ENCODE measurements around the gene CENPO.

CENPO gene

GRCh38 chr2:24806661-24807036, 13.4 kb downstream of the CENPO start:
- no peak for TF ChIP-seq SUZ12 (IDR thresholded peaks at IDR 0.05; ENCODE audit: extremely low read depth, insufficient read depth, insufficient read length)
- TF ChIP-seq ZNF274 (IDR thresholded peaks at IDR 0.05; ENCODE audit: low read depth, low read length), result no peak
- TF ChIP-seq YY1 (IDR thresholded peaks at IDR 0.05; ENCODE audit: insufficient read depth, insufficient read length), result no peak

DNA sequence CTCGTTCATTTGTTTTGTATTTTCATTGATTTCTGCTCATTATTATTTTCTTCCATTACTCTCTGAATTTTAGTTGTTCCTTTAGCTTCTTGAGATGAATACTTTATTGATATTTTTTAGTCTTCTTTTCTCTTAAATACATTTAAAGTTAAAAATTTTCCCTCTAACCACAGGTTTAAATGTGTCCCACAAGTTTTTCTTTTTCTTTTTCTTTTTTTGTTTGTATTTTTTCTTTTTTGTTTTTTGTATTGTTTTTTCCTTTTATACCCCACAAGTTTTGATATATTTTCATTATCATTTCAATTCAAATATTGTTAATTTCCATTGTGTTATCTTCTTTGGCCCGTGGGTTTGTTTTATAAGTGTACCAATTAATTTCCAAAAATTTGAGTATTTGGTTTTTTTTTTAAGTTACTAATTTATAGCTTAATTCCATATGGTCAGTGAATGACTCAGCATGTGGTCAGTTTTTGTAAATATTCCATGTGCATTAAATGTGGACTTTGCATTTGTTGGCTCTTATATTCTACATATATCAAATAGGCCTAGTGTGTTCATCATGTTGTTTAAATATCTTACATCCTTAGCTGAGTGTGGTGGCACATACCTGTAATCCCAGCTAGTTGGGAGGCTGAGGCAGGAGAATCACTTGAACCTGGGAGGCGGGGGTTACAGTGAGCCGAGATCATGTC, 16.2 kb downstream of the CENPO start:
- no peaks in the 10 kb centered on the region for H3K27me3 ChIP-seq (ENCODE audit: insufficient read depth, insufficient read length)
- peaks cover 37% of the 10 kb centered on the region for H3K36me3 ChIP-seq (ENCODE audit: insufficient read depth, insufficient read length, low read length)
- no peak overlapping the region for H3K9ac ChIP-seq (ENCODE audit: insufficient read length, low read depth)
- no peak overlapping the region for H3K4me3 ChIP-seq (ENCODE audit: insufficient read length, low read depth)
- peaks cover 11% of the 10 kb centered on the region; the same call in 1 of the 2 replicates for H3K9me3 ChIP-seq (ENCODE audit: insufficient read depth, low read length)
- no peak for DNase-seq (ENCODE audit: low read depth, low spot score)
- TF ChIP-seq YY1 (IDR thresholded peaks at IDR 0.05; ENCODE audit: insufficient read depth, insufficient read length) (no peak), SUZ12 (IDR thresholded peaks at IDR 0.05; ENCODE audit: extremely low read depth, insufficient read depth, insufficient read length) (no peak), ZNF274 (IDR thresholded peaks at IDR 0.05; ENCODE audit: low read depth, low read length) (no peak)
- H3K4me1 ChIP-seq (ENCODE audit: insufficient read depth, insufficient read length), result no peaks in the 10 kb centered on the region

More at GRCh38 chr2:24806661-24807036, 13.4 kb downstream of the CENPO start:
- H3K9me3 ChIP-seq (ENCODE audit: insufficient read depth, low read length), result peaks cover 11% of the 10 kb centered on the region; the same call in 1 of the 2 replicates
- no peak for DNase-seq (ENCODE audit: low read depth, low spot score)
- H3K9ac ChIP-seq (ENCODE audit: insufficient read length, low read depth), result no peak overlapping the region
- H3K4me3 ChIP-seq (ENCODE audit: insufficient read length, low read depth), result no peak overlapping the region
- no peaks in the 10 kb centered on the region for H3K27me3 ChIP-seq (ENCODE audit: insufficient read depth, insufficient read length)
- H3K4me1 ChIP-seq (ENCODE audit: insufficient read depth, insufficient read length), result no peaks in the 10 kb centered on the region
- peaks cover 19% of the 10 kb centered on the region for H3K36me3 ChIP-seq (ENCODE audit: insufficient read depth, insufficient read length, low read length)

- Histone ChIP-seq H3K9me3 (ENCODE audit: insufficient read depth, low read length) (no peaks in the 10 kb centered on the region), H3K9ac (ENCODE audit: insufficient read length, low read depth) (no peak overlapping the region), H3K4me1 (ENCODE audit: insufficient read depth, insufficient read length) (no peaks in the 10 kb centered on the region), H3K36me3 (ENCODE audit: insufficient read depth, insufficient read length, low read length) (peaks cover 61% of the 10 kb centered on the region), H3K4me3 (ENCODE audit: insufficient read length, low read depth) (no peak overlapping the region), H3K27me3 (ENCODE audit: insufficient read depth, insufficient read length) (no peaks in the 10 kb centered on the region)
- DNase-seq (ENCODE audit: low read depth, low spot score), result no peak
- TF ChIP-seq ZNF274 (IDR thresholded peaks at IDR 0.05; ENCODE audit: low read depth, low read length) (no peak), SUZ12 (IDR thresholded peaks at IDR 0.05; ENCODE audit: extremely low read depth, insufficient read depth, insufficient read length) (no peak), YY1 (IDR thresholded peaks at IDR 0.05; ENCODE audit: insufficient read depth, insufficient read length) (no peak)
Measured at GRCh38 chr2:24813691-24814137, 20.5 kb downstream of the CENPO start.

- TF ChIP-seq ZNF274 (IDR thresholded peaks at IDR 0.05; ENCODE audit: low read depth, low read length) (no peak), YY1 (IDR thresholded peaks at IDR 0.05; ENCODE audit: insufficient read depth, insufficient read length) (no peak), SUZ12 (IDR thresholded peaks at IDR 0.05; ENCODE audit: extremely low read depth, insufficient read depth, insufficient read length) (no peak)
- Histone ChIP-seq H3K4me1 (ENCODE audit: insufficient read depth, insufficient read length) (no peaks in the 10 kb centered on the region), H3K9ac (ENCODE audit: insufficient read length, low read depth) (no peak overlapping the region), H3K27me3 (ENCODE audit: insufficient read depth, insufficient read length) (no peaks in the 10 kb centered on the region), H3K4me3 (ENCODE audit: insufficient read length, low read depth) (no peak overlapping the region), H3K36me3 (ENCODE audit: insufficient read depth, insufficient read length, low read length) (peaks cover 69% of the 10 kb centered on the region), H3K9me3 (ENCODE audit: insufficient read depth, low read length) (no peaks in the 10 kb centered on the region)
- no peak for DNase-seq (ENCODE audit: low read depth, low spot score)
Measured at GRCh38 chr2:24814516-24814915, 21.3 kb downstream of the CENPO start.

DNA sequence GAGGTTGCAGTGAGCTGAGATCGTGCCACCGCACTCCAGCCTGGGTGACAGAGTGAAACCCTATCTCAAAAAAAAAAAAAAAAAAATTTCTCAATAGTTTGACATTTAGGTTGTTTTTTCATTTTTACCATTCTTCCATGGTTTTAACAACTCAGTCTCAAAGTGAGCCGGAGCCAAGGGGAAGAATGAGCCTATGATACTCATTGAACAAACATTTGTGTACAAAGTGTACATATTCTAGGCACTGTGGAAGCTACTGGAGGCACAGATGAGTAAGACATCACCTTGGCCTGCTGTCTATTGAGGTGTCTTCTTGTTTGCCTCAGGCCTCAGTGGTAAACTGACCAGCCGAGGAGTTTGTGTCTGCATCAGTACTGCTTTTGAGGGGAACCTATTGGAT, 21.9 kb downstream of the CENPO start:
- Histone ChIP-seq H3K9ac (ENCODE audit: insufficient read length, low read depth) (no peak overlapping the region), H3K4me3 (ENCODE audit: insufficient read length, low read depth) (no peak overlapping the region), H3K4me1 (ENCODE audit: insufficient read depth, insufficient read length) (no peaks in the 10 kb centered on the region), H3K36me3 (ENCODE audit: insufficient read depth, insufficient read length, low read length) (peaks cover 73% of the 10 kb centered on the region), H3K9me3 (ENCODE audit: insufficient read depth, low read length) (no peaks in the 10 kb centered on the region), H3K27me3 (ENCODE audit: insufficient read depth, insufficient read length) (no peaks in the 10 kb centered on the region)
- no peak for DNase-seq (ENCODE audit: low read depth, low spot score)
- TF ChIP-seq YY1 (IDR thresholded peaks at IDR 0.05; ENCODE audit: insufficient read depth, insufficient read length) (no peak), SUZ12 (IDR thresholded peaks at IDR 0.05; ENCODE audit: extremely low read depth, insufficient read depth, insufficient read length) (no peak), ZNF274 (IDR thresholded peaks at IDR 0.05; ENCODE audit: low read depth, low read length) (no peak)

DNA sequence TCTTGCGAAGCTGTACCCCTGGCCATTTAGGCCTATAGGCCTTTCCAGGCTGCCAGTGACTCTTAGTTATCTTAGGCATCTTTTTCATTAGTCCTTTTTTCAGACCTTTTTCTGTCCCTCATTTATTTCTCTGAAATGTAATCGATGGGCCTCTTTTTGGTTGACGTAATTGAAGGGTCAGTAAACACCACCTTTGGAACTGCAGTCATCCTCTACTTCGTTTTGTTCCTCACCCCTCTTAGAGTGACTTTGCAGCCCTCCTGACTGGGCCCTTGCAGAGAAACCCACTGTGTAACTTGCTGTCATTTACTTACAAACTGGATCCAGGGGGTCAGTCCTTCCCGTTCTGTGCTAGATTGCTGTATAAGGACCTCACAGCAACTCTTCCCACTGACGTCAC, 23.2 kb downstream of the CENPO start:
- H3K27me3 ChIP-seq (ENCODE audit: insufficient read depth, insufficient read length), result no peaks in the 10 kb centered on the region
- H3K4me1 ChIP-seq (ENCODE audit: insufficient read depth, insufficient read length), result peaks cover 4% of the 10 kb centered on the region
- no peak for DNase-seq (ENCODE audit: low read depth, low spot score)
- H3K9me3 ChIP-seq (ENCODE audit: insufficient read depth, low read length), result no peaks in the 10 kb centered on the region
- H3K9ac ChIP-seq (ENCODE audit: insufficient read length, low read depth), result no peak overlapping the region
- peaks cover 85% of the 10 kb centered on the region for H3K36me3 ChIP-seq (ENCODE audit: insufficient read depth, insufficient read length, low read length)
- TF ChIP-seq ZNF274 (IDR thresholded peaks at IDR 0.05; ENCODE audit: low read depth, low read length), result no peak
- no peak overlapping the region for H3K4me3 ChIP-seq (ENCODE audit: insufficient read length, low read depth)

DNA sequence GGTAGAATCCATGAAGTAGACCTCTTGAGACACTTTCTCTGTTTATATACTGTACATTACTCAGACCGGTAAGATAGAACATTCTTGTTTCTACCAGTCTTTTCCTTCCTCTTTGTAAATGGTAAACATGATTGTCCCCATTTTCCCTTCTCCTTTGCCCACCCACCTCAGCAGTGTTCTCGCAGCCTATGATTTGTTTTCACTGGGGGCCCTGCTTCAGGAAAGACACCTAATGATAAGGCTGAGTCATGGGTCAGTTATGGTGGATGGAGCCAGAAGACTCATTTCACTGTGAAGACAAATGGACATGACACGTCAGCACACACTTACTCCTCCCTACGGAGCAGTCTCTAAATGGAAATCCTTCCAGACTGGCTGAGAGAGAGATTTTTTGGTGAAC, 23.7 kb downstream of the CENPO start:
- Histone ChIP-seq H3K27me3 (ENCODE audit: insufficient read depth, insufficient read length) (no peaks in the 10 kb centered on the region), H3K36me3 (ENCODE audit: insufficient read depth, insufficient read length, low read length) (peaks cover 88% of the 10 kb centered on the region), H3K4me1 (ENCODE audit: insufficient read depth, insufficient read length) (peaks cover 8% of the 10 kb centered on the region), H3K9me3 (ENCODE audit: insufficient read depth, low read length) (no peaks in the 10 kb centered on the region), H3K4me3 (ENCODE audit: insufficient read length, low read depth) (no peak overlapping the region), H3K9ac (ENCODE audit: insufficient read length, low read depth) (no peak overlapping the region)
- TF ChIP-seq YY1 (IDR thresholded peaks at IDR 0.05; ENCODE audit: insufficient read depth, insufficient read length) (no peak), SUZ12 (IDR thresholded peaks at IDR 0.05; ENCODE audit: extremely low read depth, insufficient read depth, insufficient read length) (no peak), ZNF274 (IDR thresholded peaks at IDR 0.05; ENCODE audit: low read depth, low read length) (no peak)
- no peak for DNase-seq (ENCODE audit: low read depth, low spot score)
